ENCODE measurements around the gene CAMTA1. TPM values are rescaled to one million over a fixed set of nuclear protein-coding genes. Genes with fewer than 3 reads are reported as not detected.

CAMTA1 gene
- total RNA-seq, 6 experiments from 2014 or later = 78.1 to 96.6 (median 86.1) TPM

- H3K9me3 Mint-ChIP-seq = peaks cover 6% of the 10 kb centered on the region
- no peak for DNase-seq
- peaks cover 3% of the 10 kb centered on the region for H3K27me3 Mint-ChIP-seq (ENCODE audit: insufficient read depth)
- H3K4me1 Mint-ChIP-seq (ENCODE audit: low read depth) = peaks cover 13% of the 10 kb centered on the region
- peak overlapping the region; percentile 42 for H3K27ac Mint-ChIP-seq
- TF ChIP-seq CTCF (IDR thresholded peaks at IDR 0.05) = no peak
- H3K36me3 Mint-ChIP-seq (ENCODE audit: low read depth) = peaks cover 7% of the 10 kb centered on the region
- no peak overlapping the region; the same call in 1 of the 2 replicates for H3K4me3 Mint-ChIP-seq
These were observed 706.5 kb downstream of the CAMTA1 start for GRCh38 chr1:7491818-7492173.

GRCh38 chr1:7493711-7494454, 708.6 kb downstream of the CAMTA1 start:
- DNase-seq = no peak
- H3K4me1 Mint-ChIP-seq (ENCODE audit: low read depth) = peaks cover 13% of the 10 kb centered on the region
- H3K36me3 Mint-ChIP-seq (ENCODE audit: low read depth) = peaks cover 7% of the 10 kb centered on the region
- H3K27me3 Mint-ChIP-seq (ENCODE audit: insufficient read depth) = no peaks in the 10 kb centered on the region; the same call in none of the 2 replicates
- H3K4me3 Mint-ChIP-seq = no peak overlapping the region
- no peak for TF ChIP-seq CTCF (IDR thresholded peaks at IDR 0.05)
- peaks cover 6% of the 10 kb centered on the region for H3K9me3 Mint-ChIP-seq
- H3K27ac Mint-ChIP-seq = no peak overlapping the region

- peaks cover 7% of the 10 kb centered on the region for H3K36me3 Mint-ChIP-seq (ENCODE audit: low read depth)
These were observed 710.7 kb downstream of the CAMTA1 start for GRCh38 chr1:7495962-7496361.

GRCh38 chr1:7497107-7497637, 711.9 kb downstream of the CAMTA1 start:
- Mint-ChIP-seq H3K4me3 (no peak overlapping the region), H3K4me1 (ENCODE audit: low read depth) (no peaks in the 10 kb centered on the region), H3K27me3 (ENCODE audit: insufficient read depth) (no peaks in the 10 kb centered on the region; the same call in 1 of the 2 replicates), H3K36me3 (ENCODE audit: low read depth) (peaks cover 7% of the 10 kb centered on the region), H3K27ac (no peak overlapping the region), H3K9me3 (peaks cover 6% of the 10 kb centered on the region)
- no peak for DNase-seq
- TF ChIP-seq CTCF (IDR thresholded peaks at IDR 0.05) = no peak

More at GRCh38 chr1:7495962-7496361, 710.7 kb downstream of the CAMTA1 start:
- TF ChIP-seq CTCF (IDR thresholded peaks at IDR 0.05) = no peak
- no peak overlapping the region for H3K27ac Mint-ChIP-seq
- peaks cover 6% of the 10 kb centered on the region for H3K9me3 Mint-ChIP-seq
- no peak overlapping the region for H3K4me3 Mint-ChIP-seq
- no peak for DNase-seq
- H3K27me3 Mint-ChIP-seq (ENCODE audit: insufficient read depth) = no peaks in the 10 kb centered on the region; the same call in 1 of the 2 replicates
- peaks cover 11% of the 10 kb centered on the region for H3K4me1 Mint-ChIP-seq (ENCODE audit: low read depth)

- H3K27me3 Mint-ChIP-seq (ENCODE audit: insufficient read depth) = no peaks in the 10 kb centered on the region; the same call in 1 of the 2 replicates
- no peaks in the 10 kb centered on the region for H3K36me3 Mint-ChIP-seq (ENCODE audit: low read depth)
- H3K4me1 Mint-ChIP-seq (ENCODE audit: low read depth) = no peaks in the 10 kb centered on the region
- H3K27ac Mint-ChIP-seq = no peak overlapping the region
- TF ChIP-seq CTCF (IDR thresholded peaks at IDR 0.05) = no peak
- H3K4me3 Mint-ChIP-seq = no peak overlapping the region
- no peaks in the 10 kb centered on the region for H3K9me3 Mint-ChIP-seq
- no peak for DNase-seq
These were observed 715.3 kb downstream of the CAMTA1 start for GRCh38 chr1:7500381-7501083.
